ENCODE data around the gene C1orf35.

The C1orf35 gene

DNA sequence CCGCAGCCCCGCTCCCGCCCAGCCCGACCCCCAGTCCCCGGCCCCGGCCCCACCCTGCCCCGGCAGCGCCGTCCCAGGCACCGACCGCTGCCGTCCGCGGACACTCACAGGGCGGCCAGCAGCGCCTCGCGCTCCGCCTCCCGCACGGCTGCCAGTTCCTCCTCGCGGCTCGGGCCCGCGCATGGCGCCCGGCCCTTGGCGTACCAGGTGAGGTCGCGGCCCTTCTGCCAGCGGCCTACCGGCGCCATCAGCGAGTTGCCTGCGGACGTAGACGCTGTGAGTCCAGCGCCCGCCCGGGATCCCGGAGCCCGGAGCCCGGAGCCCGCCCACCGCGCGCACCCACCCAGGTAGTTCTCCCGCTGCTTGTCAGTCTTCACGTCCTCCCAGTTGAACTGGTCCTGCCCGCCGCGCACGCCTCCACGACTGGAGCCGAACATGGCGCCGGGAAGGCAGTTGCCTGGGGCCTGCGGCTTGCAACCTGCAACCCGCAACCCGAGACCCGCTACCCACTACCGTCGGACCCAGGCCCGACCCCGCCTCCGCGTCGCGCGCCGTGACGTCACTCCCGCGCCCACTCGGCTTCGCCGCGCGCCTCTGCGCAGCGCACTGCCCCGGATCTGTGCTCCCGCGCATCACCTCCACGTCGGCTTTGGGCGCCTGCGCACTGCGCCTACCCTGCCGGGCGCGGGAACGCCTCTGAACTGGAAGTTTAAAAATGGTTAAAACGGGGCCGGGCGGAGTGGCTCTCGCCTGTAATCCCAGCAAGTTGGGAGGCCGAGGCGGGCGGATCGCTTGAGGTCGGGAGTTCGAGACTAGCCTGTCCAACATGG, at the start of gene C1orf35:
C1orf35 (minus strand) TSS at position 535 of the 830 bp plus-strand sequence; CDS start at position 437, 98 bp downstream.
- TF ChIP-seq, protein P1, sequence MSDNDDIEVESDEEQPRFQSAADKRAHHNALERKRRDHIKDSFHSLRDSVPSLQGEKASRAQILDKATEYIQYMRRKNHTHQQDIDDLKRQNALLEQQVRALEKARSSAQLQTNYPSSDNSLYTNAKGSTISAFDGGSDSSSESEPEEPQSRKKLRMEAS (IDR thresholded peaks at IDR 0.05; ENCODE audit: low read depth, low read length): peak; percentile 47; the same call in 1 of the 2 replicates
- peak; percentile 71 for TF ChIP-seq POLR2A (IDR thresholded peaks at IDR 0.05; ENCODE audit: extremely low read depth, insufficient read length)
- TF ChIP-seq, protein P2, sequence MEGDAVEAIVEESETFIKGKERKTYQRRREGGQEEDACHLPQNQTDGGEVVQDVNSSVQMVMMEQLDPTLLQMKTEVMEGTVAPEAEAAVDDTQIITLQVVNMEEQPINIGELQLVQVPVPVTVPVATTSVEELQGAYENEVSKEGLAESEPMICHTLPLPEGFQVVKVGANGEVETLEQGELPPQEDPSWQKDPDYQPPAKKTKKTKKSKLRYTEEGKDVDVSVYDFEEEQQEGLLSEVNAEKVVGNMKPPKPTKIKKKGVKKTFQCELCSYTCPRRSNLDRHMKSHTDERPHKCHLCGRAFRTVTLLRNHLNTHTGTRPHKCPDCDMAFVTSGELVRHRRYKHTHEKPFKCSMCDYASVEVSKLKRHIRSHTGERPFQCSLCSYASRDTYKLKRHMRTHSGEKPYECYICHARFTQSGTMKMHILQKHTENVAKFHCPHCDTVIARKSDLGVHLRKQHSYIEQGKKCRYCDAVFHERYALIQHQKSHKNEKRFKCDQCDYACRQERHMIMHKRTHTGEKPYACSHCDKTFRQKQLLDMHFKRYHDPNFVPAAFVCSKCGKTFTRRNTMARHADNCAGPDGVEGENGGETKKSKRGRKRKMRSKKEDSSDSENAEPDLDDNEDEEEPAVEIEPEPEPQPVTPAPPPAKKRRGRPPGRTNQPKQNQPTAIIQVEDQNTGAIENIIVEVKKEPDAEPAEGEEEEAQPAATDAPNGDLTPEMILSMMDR (IDR thresholded peaks at IDR 0.05; ENCODE audit: low read depth, low read length): no peak
- TF ChIP-seq MYC (IDR thresholded peaks at IDR 0.05; ENCODE audit: low read depth, low read length): peak; percentile 74; the same call in 1 of the 2 replicates
- DNase-seq (ENCODE audit: low read depth): peak; percentile 95
- H3K4me3 ChIP-seq (ENCODE audit: low read depth, low read length): peak within 1 kb of the TSS; percentile 71

DNA sequence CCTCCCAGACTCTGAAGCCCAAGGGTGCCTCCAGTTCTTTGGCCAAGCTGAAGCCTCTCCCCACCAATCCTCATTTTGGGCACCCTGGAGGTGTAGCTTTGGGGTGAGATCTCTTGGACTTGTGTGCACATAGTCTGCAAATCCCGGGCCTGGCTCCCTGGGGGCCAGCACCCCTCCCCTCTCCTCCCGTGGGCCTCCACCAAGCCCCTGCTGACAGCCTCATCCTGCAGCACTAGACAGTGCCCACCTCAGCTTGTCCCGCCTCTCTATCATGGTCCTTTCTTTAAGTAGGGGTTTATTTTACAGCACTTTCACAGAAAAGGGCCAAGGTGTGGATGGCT, 49.8 kb upstream of the C1orf35 start:
- TF ChIP-seq MYC (IDR thresholded peaks at IDR 0.05; ENCODE audit: low read depth, low read length) (no peak), POLR2A (IDR thresholded peaks at IDR 0.05; ENCODE audit: extremely low read depth, insufficient read length) (no peak)
- TF ChIP-seq, protein P1 (IDR thresholded peaks at IDR 0.05; ENCODE audit: low read depth, low read length): no peak
- TF ChIP-seq, protein P2 (IDR thresholded peaks at IDR 0.05; ENCODE audit: low read depth, low read length): no peak
- no peak for DNase-seq (ENCODE audit: low read depth)
- H3K4me3 ChIP-seq (ENCODE audit: low read depth, low read length): no peak overlapping the region

DNA sequence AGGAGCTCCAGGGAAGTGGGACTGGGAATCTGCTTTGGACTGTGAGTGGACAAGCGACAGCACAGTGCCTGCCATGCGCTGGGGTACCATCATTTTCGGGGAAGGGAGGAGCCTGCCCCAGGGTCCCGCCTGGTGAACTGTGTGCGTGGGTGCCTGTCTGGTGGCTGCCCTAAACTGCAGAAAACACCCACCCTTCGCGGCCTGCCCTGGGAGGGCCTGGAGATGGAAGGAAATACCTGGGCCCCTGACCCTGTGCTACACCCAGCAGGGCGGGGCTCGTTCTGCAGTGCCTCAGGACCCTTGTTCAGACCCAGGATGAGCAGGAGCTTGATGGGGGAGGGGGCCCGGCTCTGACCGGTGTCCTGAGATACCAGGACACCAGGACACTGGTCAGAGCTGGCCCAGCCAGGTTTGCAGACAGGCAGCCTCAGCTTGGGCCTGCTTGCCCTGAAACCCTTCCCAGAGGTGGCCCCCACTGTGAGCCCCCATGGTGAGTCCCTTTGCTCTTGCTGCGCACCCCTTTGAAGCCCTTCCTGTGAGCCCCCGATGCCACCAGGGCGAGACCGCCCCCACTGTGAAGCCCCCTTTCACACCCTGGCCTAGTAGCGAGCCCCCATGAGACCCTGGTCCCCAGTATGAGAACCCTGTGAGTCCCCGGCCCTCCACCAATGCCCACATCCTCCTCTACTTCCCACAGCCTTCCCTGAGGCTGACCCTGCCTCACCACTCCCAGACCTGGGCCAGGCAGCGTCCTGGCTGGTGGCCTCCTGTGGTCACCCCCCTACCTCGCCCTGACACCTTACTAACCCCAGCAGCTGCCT, 49.2 kb upstream of the C1orf35 start:
- TF ChIP-seq MYC (IDR thresholded peaks at IDR 0.05; ENCODE audit: low read depth, low read length) (no peak), POLR2A (IDR thresholded peaks at IDR 0.05; ENCODE audit: extremely low read depth, insufficient read length) (no peak)
- TF ChIP-seq, protein P2 (IDR thresholded peaks at IDR 0.05; ENCODE audit: low read depth, low read length): no peak
- TF ChIP-seq, protein P1 (IDR thresholded peaks at IDR 0.05; ENCODE audit: low read depth, low read length): no peak

DNA sequence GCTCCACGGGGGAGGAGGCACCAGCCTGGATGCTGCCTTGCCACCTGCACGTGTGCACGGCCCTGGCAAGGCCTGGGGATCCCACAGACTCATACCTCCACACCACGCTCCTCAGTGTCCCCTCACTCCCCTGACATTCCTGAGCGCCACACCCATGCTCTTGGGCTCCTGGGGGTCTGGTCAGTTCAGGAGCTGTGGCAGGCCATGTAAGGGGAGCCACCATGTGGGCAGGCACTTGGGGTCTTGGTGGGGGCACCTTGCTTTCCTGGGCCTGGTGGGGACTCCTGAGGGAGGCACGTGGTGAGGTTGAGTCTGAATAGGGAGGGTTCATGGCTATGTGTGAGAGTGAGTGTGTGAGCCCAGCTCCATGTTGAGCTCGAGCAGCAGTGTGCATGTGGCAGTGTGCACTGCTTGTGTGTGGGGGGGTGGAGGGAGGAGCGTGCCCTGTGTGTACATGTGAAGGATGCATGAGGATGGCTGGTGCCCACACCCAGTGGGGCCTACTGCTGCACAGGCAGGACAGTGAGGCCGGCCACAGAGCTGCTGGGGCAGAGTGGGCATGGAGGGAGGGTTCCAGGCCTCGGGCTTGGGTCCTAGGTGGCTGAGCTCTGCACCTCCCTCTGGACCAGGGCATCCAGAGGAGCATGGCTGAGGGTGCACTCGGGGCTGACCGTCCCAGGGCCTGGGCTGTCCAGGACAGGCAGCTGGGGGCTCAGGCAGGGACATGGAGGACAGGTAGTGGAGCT, 48.2 kb upstream of the C1orf35 start:
- TF ChIP-seq, protein P1 (IDR thresholded peaks at IDR 0.05; ENCODE audit: low read depth, low read length): no peak
- TF ChIP-seq, protein P2 (IDR thresholded peaks at IDR 0.05; ENCODE audit: low read depth, low read length): no peak
- TF ChIP-seq MYC (IDR thresholded peaks at IDR 0.05; ENCODE audit: low read depth, low read length) (no peak), POLR2A (IDR thresholded peaks at IDR 0.05; ENCODE audit: extremely low read depth, insufficient read length) (no peak)
- DNase-seq (ENCODE audit: low read depth): no peak
- no peak overlapping the region for H3K4me3 ChIP-seq (ENCODE audit: low read depth, low read length)

More for the DNA sequence above, 49.2 kb upstream of the C1orf35 start:
- H3K4me3 ChIP-seq (ENCODE audit: low read depth, low read length): no peak overlapping the region
- no peak for DNase-seq (ENCODE audit: low read depth)

DNA sequence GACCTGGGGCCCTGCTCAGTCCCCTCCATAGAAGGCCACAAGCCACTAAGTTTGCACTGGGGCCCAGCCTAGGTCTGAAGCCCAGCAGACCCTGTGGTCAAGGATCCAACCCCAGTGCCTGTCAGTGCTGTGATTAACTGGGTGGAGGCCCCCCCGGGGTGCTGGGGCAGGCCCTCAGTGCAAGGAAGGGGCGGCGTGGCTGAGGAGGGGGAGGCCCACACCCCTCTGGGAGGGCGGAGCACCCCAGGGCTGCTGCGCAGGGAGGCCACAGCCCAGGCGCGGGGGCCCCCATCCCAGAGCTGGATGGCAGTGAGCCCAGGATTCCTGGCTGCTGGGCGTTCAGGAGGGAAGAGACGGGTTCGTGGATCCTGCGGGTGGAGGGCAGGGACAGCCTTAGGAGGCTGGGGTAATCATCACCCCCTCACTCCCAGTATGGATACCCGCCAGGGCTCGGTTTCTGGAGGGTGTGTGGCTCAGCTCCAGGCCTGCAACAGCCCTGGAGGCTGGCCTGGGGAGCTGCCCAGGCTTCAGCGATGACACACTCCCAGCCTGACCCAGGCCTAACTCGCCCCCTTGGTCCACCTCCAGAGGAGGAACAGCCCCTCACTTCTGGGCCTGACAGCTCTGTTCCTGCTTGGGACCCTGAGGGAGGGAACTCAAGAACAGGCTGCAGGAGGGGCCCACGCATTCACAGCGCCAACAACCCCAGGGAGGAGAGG, 47.5 kb upstream of the C1orf35 start:
- no peak for DNase-seq (ENCODE audit: low read depth)
- no peak overlapping the region for H3K4me3 ChIP-seq (ENCODE audit: low read depth, low read length)
- TF ChIP-seq MYC (IDR thresholded peaks at IDR 0.05; ENCODE audit: low read depth, low read length) (no peak), POLR2A (IDR thresholded peaks at IDR 0.05; ENCODE audit: extremely low read depth, insufficient read length) (no peak)
- TF ChIP-seq, protein P2 (IDR thresholded peaks at IDR 0.05; ENCODE audit: low read depth, low read length): no peak
- TF ChIP-seq, protein P1 (IDR thresholded peaks at IDR 0.05; ENCODE audit: low read depth, low read length): no peak

All from NB4 (cell line).